HG03108 (cell line): ENCODE data around the gene NDRG4.

Experiments used
- ATAC-seq: cut with Tn5 transposase; IDR thresholded peaks from one replicate; pipeline ENCODE4 v1.9.1; 2021; ENCODE audit warnings: moderate library complexity; ENCODE audit not compliant: unreplicated experiment

The NDRG4 gene, protein sequence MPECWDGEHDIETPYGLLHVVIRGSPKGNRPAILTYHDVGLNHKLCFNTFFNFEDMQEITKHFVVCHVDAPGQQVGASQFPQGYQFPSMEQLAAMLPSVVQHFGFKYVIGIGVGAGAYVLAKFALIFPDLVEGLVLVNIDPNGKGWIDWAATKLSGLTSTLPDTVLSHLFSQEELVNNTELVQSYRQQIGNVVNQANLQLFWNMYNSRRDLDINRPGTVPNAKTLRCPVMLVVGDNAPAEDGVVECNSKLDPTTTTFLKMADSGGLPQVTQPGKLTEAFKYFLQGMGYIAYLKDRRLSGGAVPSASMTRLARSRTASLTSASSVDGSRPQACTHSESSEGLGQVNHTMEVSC

GRCh38 chr16:58499615-58500351, at the start of gene NDRG4:
Gene NDRG4 (plus strand): TSS chr16:58500143. CDS start chr16:58500249, 106 bp downstream.
- no peak for ATAC-seq

DNA sequence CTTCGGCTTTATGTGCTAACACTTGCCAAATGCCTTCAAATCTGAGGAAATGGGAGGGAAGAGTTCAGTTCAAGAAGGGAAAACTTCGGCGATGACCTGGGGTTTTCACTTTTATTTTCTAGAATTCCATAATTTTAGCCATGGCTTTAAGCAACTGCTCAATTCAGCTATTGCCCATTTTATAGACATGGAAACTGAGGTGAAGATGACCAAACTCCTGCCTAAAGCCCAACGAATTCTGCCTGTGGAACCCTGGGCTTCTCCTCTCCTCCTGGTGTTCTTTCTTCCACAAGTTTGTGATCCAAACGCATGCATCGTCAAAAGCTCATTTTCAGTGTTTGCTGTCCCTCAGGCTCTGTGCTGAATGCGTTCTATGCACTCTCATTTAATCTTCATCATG, 49.4 kb upstream of the NDRG4 start:
- ATAC-seq, result no peak

GRCh38 chr16:58451265-58451689, 48.7 kb upstream of the NDRG4 start:
- no peak for ATAC-seq

- no peak for ATAC-seq
Observed at GRCh38 chr16:58451945-58452401, 48.0 kb upstream of the NDRG4 start.

- ATAC-seq, result no peak
Observed at GRCh38 chr16:58452640-58453039, 47.3 kb upstream of the NDRG4 start.

DNA sequence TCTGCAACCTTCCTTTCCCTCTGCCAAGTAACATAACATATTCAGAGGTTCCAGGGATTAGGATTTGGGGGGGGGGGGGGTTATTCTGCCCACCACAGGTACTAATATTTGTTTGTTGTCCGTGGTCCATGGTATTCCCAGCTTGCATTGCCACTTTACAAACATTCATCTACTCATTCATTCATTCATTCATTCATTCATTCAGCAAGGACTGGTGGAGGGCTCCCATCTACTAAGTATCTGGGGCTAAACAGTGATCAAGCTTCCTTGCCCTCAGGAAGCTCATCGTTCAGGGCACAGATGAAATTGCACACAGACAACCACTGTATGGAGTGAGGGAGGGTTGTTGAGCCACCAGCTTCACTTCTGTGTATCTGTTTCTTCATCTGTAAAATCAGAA, 45.8 kb upstream of the NDRG4 start:
- ATAC-seq, result no peak

- ATAC-seq, result no peak
Observed at GRCh38 chr16:58454856-58455255, 45.1 kb upstream of the NDRG4 start.

- ATAC-seq, result no peak
Observed at GRCh38 chr16:58455750-58456149, 44.2 kb upstream of the NDRG4 start.

DNA sequence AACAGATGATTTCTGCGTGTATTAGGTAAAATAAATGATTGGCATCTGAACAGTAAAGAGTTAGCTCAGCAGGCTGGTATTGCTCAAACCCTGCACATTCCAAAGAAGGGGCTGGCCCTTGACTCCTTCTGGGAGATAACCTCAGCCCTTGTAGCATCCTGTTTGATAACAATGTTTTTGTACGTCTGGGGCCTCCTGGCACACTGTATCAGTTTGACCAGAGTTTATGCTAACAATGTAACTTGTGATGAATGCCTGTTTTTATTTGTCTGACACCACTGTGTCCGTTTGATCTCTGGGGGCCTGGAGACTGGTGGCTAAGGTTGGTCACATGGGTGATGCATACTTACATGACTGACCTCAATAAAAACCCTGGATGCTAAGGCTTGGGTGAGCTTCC, 43.8 kb upstream of the NDRG4 start:
- ATAC-seq, result no peak

DNA sequence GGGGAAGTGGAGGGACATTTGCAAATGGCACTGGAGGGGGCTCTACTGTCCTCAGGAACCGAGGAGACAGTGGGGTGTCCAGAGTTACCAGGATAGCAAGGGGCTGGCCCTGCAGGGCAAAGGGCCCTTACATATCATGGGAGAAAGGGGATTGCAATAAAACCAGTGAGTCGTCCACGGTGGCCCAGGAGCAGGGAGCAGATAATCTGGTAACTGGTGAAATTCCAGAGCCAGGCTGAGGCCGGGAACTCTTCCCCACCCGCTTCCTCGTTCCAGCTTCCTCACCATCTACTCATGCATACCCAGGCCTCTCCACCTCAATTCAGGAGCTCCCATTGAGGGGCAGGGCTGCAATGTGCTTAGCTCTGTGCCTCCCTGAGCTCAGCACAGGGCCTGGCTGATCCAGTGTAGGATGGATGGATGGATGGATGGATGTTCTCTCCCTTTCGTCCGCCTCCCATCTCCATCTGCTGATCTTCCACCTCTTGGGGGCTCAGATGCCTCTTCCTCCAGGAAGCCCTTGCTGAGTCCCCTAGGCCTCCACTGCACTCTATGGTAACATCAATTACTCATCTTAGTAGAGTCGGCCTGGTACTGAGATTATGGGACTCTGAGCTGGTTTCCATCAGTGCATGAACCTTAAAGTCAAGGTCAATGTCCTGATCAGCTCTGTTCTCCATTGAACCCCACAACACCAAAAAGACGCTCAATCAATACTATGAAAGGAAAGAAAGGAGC, 41.2 kb upstream of the NDRG4 start:
- no peak for ATAC-seq

GRCh38 chr16:58459344-58460218, 40.4 kb upstream of the NDRG4 start:
- ATAC-seq, result no peak

- no peak for ATAC-seq
Observed at GRCh38 chr16:58460219-58460610, 39.7 kb upstream of the NDRG4 start.

- no peak for ATAC-seq
Observed at GRCh38 chr16:58461056-58461455, 38.9 kb upstream of the NDRG4 start.

- no peak for ATAC-seq
Observed at GRCh38 chr16:58461640-58462039, 38.3 kb upstream of the NDRG4 start.

- ATAC-seq, result no peak
Observed at GRCh38 chr16:58462089-58462488, 37.9 kb upstream of the NDRG4 start.

GRCh38 chr16:58462499-58462996, 37.4 kb upstream of the NDRG4 start:
- no peak for ATAC-seq

DNA sequence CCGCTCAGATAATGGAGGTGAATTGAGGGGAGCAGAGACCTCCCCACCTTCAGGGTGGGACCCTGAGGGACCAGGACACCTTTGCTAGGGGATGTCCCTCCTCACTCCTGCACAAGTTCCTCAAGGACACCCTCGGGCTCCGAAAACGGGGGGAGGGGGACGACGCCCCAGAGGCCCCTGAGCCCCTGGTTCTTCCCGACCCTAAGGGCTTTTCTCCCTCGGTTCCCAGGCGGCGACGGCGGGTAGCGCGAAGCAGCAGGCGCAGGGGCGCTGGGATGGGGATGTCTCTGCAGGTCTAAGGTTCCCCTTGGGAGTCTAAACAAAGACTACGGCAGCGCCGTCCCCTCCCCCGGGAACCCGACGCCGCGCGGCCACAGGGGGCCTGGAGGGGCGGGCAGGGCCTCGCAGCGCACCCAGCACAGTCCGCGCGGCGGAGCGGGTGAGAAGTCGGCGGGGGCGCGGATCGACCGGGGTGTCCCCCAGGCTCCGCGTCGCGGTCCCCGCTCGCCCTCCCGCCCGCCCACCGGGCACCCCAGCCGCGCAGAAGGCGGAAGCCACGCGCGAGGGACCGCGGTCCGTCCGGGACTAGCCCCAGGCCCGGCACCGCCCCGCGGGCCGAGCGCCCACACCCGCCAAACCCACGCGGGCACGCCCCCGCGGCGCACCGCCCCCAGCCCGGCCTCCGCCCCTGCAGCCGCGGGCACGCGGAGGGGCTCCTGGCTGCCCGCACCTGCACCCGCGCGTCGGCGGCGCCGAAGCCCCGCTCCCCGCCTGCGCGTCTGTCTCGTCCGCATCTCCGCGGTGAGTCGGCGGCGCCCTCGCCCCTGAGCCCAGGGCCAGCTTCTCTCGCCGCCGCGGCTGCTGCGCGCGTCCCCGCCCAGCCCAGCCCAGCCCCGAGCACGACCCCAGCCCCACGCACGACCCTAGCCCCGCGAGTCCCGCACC, 36.7 kb upstream of the NDRG4 start:
- ATAC-seq, result no peak

DNA sequence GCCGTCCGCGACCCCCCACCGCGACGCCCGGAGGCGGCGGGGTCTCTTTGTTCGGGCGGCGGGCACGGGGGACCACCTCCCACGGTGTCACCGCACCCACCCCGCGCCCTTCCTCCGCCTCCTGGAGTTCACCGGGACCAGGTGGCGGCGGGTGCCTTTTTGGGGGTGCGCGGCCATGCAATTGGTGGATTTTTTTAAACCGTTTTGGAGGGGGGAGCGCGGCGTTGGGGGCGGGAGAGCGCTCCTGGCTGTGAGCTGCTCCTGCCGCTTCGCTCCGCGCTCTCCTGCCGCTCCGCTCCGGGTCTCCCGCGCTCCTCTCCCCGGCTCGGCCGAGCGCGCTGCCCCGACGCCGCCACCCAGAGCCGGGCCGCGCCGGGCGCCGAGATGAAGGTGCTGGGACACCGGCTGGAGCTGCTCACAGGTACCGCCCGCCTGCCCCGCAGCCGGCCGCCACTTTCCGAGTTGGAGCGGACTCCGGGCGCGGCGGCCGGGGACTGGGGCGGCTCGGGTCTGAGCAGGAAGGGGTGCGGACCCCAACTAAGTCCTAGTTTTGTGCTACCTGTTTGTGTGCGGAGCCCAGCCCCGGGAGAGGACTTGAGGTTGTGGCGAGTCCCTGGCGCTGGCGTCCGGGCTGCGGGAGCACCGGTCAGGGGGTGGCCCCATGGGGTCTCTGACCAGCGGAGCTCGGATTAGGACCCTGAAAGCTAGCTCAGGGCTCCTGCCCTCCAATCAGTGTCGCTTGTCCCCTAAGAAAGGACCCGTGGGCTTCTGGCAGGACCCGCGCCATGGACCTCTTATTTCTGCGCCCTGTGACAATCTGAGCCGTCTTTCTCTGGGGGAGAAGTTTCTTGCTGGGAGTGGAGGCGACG, 35.7 kb upstream of the NDRG4 start:
- no peak for ATAC-seq
